ENCODE measurements around the gene CSGALNACT2.

- TF ChIP-seq CTCF (IDR thresholded peaks at IDR 0.05) (no peak), POLR2AphosphoS5 (IDR thresholded peaks at IDR 0.05) (no peak), POLR2A (IDR thresholded peaks at IDR 0.05) (no peak)
These were observed 1.8 kb upstream of the CSGALNACT2 start for GRCh38 chr10:43136432-43136831.
